Fibroblast of skin of abdomen (primary cell): ENCODE measurements around the gene RANBP17.
"Not testable (repeated sequence)": the region's sequence is repeated elsewhere in the genome, so short reads cannot be mapped to it uniquely, and the experiment has no call there.

Experiments
- DNase-seq: peaks from one replicate; pipeline ENCODE4 v3.0.0-alpha.2; 2013

The RANBP17 gene

DNA sequence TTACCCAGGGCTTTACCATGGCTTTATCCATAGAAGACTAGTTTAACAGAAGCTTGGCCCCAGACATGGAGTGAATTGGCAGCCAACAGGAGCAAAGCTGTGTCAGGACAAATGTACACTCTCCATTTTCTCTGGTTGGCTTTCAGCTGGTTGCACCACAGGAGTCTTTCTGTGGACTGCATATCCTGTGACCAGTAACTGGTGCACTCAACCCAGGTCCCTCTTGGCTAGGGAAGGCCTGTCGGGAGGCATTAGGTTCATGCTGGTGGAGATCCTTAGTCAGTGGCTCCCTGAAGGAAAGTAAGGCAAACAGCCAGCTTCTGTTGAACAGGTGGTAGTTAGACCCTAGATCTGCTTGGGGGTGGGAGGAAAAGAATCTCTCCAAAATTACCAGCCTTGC is 300.3 kb downstream of the RANBP17 start:
- no peak for DNase-seq

DNA sequence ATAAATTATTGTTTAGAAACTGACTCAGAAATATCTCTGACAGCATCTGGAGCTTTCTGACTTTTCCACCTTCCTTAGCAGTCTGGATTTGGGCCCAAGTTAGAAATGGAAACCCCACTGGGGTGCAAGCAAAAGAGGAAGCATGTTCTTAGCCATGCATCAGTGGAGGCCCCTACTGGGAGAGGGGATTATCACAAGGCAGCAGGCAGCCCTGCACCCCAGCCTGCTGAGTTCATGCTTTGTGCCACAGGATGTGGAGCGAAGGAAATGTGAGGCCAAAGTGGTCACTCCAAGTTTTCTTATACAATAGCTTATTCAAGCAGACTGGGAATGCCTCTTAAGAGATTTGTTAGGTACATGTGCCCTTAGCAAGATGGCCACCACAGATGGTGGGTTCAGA is 300.8 kb downstream of the RANBP17 start:
- DNase-seq: peak; percentile 31

DNA sequence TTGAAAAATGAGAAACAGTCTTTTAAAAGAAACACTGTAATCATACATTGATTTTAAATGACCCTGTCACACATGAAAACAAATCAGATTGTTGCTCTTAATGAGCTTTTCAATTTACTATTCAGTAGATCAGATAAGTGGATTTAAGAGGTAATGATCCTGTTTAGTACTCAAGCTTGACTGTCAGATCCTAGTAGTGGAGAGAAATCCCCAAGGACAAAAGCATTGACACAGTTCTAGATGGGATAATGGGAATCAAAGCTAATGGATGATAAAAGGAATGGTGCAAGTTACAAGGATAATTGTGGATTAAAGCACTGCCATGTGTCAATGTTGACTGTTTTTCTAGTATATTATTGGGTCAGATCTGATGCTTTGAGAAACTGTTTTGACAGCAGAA is 304.9 kb downstream of the RANBP17 start:
- DNase-seq: no peak

DNA sequence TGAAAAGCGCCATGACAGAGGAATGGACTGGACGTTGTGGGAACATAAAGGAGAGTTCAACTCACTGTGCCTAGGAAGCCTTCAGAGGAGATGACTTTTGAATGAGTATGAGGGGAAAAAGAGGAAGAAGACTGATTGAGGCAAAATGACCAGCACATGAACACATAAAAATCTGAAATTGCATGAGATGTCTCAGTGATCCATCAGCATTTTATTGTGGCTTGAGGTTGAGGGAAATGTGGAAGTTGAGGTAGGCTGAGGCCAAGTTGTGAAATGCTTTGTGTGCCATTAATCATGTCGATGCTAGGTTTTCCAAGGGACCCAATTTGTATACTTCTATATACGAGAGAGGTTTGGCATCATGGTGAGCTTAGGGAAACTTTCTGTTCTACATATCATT is 306.4 kb downstream of the RANBP17 start:
- peak; percentile 25 for DNase-seq

DNA sequence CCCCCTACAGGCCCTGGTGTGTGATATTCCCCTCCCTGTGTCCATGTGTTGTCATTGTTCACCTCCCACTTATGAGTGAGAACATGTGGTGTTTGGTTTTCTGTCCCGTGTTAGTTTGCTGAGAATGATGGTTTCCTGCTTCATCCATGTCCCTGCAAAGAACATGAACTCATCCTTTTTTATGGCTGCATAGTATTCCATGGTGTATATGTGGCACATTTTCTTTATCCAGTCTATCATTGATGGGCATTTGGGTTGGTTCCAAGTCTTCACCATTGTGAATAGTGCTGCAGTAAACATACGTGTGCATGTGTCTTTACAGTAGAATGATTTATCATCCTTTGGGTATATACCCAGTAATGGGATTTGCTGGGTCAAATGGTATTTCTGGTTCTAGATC is 313.1 kb downstream of the RANBP17 start:
- DNase-seq: not testable (repeated sequence)

DNA sequence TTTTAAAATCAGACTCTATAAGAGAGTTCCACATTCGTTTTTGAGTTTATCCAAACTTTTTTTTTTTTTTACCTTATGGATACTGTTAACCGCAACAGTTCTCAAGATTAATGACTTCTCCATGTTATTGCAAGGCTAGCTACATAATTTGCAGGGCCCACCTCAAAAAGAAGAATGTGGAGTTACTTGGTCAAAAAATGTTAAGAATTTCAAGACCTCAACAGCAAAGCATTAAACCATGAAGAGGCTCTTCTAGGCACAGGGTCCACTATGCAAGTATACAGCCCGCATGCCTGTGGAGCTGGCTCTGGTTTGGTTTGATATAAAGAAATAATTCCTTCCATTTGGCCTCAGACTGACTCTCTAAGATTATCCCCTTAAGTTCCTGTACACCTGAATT is 313.9 kb downstream of the RANBP17 start:
- DNase-seq: peak; percentile 43

DNA sequence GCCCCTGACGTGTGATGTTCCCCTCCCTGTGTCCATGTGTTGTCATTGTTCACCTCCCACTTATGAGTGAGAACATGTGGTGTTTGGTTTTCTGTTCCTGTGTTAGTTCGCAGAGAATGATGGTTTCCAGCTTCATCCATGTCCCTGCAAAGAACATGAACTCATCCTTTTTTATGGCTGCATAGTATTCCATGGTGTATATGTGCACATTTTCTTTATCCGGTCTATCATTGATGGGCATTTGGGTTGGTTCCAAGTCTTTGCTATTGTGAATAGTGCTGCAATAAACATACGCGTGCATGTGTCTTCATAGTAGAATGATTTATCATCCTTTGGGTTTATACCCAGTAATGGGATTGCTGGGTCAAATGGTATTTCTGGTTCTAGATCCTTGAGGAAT is 316.4 kb downstream of the RANBP17 start:
- not testable (repeated sequence) for DNase-seq

DNA sequence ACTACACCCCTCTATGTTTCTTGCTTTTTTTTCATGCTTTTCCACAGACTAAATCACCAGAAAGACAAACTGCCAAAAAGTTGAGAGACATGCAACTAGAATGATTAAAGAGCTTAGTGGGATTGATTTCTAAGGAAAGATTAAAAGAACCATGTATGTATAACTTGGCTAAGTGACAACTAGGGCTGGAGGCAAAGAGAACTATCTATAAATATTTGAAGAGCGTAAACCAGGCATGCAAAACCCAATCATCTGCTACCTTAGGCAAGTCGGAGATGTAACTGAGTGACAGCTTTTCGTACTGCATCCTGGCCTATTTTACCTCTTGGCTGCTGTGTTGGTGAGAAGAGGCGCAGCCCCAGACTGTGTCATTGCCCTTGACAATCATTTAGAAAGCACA is 326.2 kb downstream of the RANBP17 start:
- no peak for DNase-seq

DNA sequence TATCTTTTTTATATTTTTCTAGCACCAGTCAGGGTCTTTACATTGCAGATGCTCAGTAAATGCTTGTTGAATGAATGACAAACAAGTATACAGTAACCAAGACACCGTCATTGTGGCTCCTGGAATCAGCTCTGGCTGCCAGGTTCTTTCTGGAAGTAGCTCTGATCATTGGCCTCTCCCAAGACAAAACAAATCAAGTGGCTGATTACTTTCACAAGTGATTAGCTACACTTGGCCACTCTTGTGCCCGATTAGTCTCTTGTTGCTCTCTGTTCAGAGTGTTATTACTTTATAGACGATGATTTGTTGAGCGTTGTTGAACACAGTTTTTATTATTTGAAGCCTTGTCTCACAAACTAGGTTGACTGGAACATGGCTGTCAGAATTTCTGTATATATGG is 327.6 kb downstream of the RANBP17 start:
- no peak for DNase-seq

DNA sequence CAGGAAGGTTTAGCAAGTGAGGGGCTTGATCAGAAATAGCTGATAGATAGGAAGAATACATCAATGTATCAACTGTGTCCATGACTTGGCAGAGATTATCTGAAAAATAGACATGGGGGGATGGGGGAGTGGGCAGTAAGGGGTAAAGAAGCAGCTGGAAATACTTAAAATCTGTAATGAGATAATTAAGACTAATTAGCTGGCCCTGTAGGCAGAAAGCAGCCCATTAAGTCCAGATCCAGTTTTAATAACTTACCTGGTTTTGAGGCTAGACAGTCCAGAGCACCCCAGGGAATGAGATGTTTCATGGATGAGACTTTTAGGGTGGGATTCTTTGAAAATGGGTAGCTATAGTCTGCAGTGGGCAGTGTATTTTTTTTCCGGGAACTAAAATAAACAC is 330.3 kb downstream of the RANBP17 start:
- DNase-seq: no peak

DNA sequence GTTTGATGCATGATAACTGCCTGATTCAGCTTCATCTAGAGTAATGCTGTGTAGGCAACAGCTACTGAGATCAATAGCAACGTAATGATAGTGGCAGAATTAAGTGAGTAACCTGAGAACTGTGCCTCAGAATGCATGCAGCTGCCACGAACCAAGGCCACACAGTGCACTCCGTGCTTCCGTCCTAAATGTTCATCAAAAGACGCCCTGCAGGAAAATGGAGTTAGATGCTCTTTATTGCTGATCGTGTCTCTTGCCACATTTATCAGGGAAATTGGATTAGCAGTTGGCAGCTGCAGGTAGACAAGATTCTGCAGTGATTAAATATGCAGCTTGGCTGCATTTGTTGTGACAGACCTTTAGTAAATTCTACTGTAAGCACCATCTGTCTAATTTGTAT is 339.5 kb downstream of the RANBP17 start:
- no peak for DNase-seq

DNA sequence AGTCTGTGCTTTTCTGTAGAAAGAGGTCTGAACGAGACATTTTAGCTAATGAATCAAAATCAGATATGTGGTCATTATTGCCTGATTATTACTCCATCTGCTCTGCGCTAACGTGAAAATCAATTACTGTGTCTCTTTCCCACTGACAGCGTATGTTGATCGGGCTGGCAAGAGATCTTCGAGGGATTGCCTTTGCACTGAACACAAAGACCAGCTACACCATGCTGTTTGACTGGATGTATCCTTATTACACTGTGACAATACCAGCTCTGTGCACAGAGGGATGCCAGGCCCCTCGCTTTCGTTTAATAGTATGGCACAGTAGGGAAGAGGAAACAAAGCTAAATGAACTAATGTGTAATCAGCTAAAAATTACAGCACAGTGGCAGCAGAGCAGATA is 343.6 kb downstream of the RANBP17 start:
- DNase-seq: no peak

DNA sequence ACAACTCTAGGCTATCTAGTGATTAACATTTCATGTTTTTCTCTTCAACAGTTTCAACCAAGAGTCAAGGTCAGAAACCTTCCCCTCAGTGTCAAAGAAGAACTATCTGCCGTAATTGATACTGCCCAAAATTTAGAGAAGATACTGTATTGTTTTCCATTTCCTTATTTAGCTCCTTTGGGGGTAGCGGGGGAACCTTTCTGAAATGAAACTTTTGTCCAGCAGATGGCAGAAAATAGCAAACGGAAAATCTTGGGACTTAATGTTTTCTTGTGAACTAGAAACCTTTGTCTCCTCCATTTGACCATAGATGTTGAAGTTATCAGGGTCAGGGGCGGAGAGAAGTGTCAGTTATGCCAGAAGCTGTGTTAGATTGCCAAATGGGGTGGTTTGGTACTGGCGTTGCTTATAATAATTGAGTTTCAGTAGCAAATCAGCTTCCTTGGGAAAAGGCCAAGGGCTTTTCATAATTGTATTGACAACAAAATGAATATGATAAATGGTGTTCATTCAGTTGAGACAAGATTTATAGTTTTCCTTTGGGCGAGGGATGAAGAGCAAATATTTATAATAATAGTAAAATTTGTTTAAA is 345.5 kb downstream of the RANBP17 start:
- peak; percentile 60 for DNase-seq

DNA sequence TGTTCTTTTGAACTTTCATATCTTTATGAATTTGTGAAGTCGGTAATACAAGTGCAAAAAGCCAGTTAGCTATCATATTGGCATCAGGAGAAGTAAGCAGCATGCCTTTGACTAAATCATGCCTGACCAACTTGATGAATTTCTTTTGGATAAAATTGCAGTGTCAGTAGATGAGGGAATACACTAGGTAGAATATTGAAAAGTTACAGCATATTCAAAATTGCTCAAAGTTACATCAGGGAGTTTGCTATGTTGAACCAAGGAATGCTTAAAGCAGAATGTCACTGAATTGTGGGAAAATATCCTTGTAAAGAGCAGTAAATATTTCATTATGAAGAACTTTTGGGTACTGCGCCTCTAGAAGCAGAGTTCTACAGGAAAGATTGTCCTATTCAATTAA is 360.1 kb downstream of the RANBP17 start:
- peak; percentile 52 for DNase-seq

DNA sequence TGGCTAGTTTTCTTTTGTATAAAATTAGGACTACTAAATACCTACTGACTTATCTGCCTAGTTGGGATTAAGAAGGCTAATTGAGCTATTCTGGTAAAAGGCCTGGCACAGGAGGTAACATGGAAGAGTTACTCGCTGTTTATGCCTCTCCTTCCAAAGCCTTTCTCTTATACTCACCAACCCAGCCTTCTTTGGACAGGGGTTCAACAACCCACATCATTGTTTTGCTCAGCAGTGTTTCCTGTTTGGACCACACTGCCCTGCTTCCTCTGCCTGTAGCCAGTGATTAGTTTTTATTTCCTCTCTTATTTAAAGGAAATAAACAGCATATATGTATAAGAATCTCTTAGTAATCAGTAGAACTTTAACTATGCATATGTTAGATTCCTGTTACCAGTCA is 362.1 kb downstream of the RANBP17 start:
- no peak for DNase-seq

DNA sequence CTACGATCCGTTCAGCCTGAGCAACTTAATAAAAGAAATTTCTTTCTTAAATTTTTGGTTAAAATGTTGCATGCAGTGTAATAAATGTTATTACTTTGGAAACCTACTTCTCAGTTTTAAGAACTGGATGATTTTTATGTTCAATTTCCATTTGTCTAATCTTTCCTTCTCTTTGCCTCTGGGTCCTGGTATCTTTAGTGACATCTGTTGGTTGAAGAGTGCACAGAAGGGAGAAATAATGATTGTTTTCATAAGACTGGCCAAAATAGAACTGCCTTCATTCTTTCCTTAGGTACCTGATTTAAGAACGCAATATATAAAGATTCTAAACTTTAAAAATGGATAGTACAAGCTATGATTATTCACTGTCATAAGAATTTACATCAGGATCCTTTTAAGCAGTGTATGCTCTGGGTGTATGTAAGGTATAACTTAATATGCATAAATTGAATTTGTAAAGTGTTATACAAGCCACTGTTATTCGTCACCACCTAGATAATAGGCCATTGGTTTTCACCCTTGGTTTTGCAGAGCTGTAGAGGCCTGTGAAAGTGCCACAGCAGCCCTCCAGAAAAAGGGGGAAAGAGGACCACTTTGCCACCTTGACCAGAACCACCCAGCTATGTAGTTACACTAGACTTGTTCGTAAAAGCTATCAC is 364.4 kb downstream of the RANBP17 start:
- no peak for DNase-seq

DNA sequence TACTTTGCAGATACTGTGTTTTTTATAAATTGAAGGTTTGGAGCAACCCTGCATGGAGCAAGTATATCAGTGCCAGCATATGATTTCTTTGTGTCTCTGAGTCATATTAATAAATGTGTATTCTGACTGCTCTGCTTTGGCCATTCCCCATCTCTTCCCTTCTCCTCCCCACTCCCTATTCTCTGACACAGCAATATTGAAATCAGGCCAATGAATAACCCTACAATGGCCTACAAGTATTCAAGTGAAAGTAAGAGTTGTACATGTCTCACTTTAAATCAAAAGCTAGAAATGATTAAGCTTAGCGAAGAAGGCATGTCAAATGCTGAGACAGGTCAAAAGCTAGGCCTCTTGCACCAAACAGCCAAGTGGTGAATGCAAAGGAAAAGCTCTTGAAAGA is 365.0 kb downstream of the RANBP17 start:
- peak; percentile 12 for DNase-seq

DNA sequence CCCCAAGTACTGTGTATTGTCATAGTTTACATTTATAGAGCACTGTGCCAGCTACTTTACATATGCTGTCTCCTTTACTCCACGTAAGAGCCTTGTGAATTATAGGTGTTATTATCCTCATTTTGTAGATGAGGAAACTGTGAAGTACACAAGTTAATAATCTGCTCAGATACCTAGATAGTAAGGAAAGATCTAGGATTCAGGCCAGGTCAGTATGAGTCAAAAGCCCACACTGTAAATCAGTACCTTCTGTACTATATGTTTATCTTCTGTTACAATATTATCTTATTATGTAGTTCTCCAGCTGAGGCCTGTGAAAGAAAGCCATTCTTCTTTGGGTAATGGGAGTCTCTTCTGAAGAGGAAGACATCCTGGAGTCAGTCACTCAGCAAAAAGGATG is 374.8 kb downstream of the RANBP17 start:
- DNase-seq: no peak

DNA sequence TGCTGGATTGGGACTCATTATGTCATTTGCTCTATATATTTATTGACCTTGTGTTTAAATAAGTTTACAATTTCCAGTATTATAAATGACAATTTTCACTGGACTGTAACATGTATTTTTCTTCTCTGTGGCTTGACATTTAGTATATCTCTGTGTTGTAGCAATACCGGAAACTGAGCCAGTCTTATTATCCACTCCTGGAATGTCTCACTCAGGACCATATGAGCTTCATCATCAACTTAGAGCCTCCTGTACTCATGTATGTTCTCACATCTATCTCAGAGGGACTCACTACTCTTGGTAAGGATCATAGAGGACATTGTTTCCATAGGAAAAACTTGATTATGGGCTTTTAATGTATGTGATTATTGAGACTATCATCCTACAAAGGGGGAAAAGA is 380.7 kb downstream of the RANBP17 start:
- DNase-seq: peak; percentile 16

DNA sequence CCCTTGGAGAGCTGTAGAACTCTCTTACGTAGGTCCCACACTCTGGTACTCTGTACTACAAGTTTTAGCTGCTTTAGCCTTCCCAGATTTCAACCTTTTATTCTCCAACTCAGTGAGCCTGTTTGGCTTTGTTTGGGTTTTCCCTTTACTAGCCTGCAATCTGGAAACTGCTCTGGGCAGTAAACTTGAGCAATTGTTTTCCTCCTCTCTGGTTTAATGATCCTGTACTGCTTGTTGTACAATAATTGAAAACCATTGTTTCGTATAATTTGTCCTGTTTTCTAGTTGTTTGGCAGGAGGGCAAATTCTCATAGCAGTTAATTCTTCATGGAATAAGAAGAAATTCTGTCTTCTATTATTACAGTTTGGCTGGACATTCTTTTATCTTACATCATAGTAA is 384.4 kb downstream of the RANBP17 start:
- DNase-seq: no peak

DNA sequence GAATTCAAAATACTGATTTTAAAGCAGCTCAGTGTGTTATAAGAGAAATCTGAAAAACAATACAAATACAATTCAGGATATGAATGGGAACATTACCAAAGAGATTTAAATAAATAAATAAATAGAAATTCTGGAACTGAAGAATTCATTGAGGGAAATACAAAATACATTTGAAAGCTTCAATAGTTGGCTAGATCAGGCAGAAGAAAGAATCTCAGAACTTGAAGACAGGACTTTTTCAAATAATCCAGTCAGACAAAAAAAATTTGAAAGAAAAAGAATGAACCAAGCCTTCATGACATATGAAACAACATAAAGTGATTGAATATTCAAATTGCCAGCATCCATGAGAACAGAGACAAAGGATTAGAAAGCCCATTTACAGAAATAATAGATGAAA is 387.6 kb downstream of the RANBP17 start:
- DNase-seq: no peak

DNA sequence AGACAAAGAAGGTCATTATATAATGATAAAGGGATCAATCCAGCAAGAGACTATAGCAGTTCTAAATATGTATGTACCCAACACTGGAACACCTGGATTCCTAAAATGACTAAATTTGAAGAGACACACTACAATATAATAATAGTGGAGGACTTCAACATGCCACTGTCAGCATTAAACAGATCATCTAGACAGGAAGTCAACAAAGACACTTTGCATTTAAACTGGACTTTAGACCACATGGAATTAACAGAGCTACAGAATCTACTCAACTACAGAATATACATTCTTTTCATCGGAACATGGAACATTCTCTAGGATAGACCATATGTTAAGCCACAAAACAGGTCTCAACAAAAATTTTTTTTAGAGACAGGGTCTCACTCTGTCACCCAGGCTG is 388.9 kb downstream of the RANBP17 start:
- DNase-seq: no peak

DNA sequence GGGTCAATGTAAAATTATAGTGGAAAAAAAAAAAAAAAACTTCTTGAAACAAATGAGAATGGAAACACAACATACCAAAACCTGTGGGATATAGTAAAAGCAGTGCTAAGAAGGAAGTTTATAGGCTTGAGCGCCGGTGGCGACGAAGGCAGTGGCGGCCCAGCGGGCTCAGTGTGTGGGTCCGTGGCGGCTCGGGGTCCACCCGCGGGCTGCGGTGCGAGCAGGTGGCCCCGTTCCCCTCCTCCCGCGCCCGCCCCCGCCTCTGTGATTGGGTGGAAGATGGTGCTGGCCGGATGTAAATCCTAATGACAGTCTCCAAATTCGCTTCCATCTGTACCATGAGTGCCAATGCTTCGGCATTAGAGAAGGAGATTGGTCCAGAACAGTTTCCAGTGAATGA is 389.7 kb downstream of the RANBP17 start:
- DNase-seq: no peak

DNA sequence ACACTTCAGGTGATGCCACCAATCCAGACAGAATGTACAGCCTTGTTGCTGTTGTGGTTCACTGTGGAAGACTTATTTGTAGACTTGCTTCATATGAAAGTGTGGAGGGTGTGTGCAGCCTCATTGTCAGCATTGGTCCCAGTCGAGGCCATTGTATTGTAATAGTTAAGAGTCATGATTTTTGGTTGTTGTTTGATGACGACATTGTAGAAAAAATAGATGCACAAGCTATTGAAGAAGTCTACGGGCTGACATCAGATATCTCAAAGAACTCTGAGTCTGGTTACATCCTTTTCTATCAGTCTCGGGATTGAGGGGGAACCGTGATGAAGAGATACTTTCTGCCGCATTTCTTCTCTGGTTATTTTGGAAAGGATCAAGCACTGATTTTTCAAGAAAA is 390.9 kb downstream of the RANBP17 start:
- no peak for DNase-seq
